H1 (cell line): ENCODE measurements around the gene DISP3. TPM values are rescaled to one million over a fixed set of nuclear protein-coding genes. Genes with fewer than 3 reads are reported as not detected.
A peak's percentile ranks its signal among the peaks of the same experiment; 100 is the strongest.

Experiments
- CTCF ChIA-PET: fragments of 300-600 bp; sonication (Branson Sonifier 250); formaldehyde crosslinking; loops from one replicate; lab custom pipeline; 2021; ENCODE audit not compliant: partially characterized antibody; lab: Charles Lee
- POLR2A ChIA-PET: fragments of 300-600 bp; sonication (Branson Sonifier 250); formaldehyde crosslinking; loops from one replicate; lab custom pipeline; 2021; ENCODE audit warnings: inconsistent platforms; ENCODE audit not compliant: partially characterized antibody; lab: Charles Lee
- DNase-seq, 2 experiments: peaks; one replicate each; pipeline versions ENCODE4 v3.0.0 to v3.0.0-alpha.2; 2010 to 2022; ENCODE audit warnings: low spot score in 2 of 2, low read depth in 1 of 2, mixed read lengths in 1 of 2
- FAIRE-seq: peaks from 2 replicates; lab custom pipeline; 2011; peaks lifted over from hg19 to GRCh38; lab: Jason Lieb, UNC
- H2AFZ ChIP-seq: 2 replicates; pipeline ENCODE4 v1.8.1; 2012; ENCODE audit warnings: low read length, inconsistent platforms
- H2AK5ac ChIP-seq: 2 replicates; pipeline ENCODE4 v1.6.1; 2013; ENCODE audit warnings: low read depth, low read length
- H2BK120ac ChIP-seq: replicated peaks from 2 replicates; pipeline ENCODE3; 2013; ENCODE audit warnings: low read depth, low read length, inconsistent platforms
- H2BK12ac ChIP-seq: 2 replicates; pipeline ENCODE4 v1.6.1; 2013; ENCODE audit warnings: low read depth, low read length
- H2BK15ac ChIP-seq: 2 replicates; pipeline ENCODE4 v1.6.1; 2013; ENCODE audit warnings: low read length
- H2BK20ac ChIP-seq: 2 replicates; pipeline ENCODE4 v1.6.1; 2013; ENCODE audit warnings: low read length
- H2BK5ac ChIP-seq: 2 replicates; pipeline ENCODE4 v1.6.1; 2013; ENCODE audit warnings: low read depth, low read length
- H3K14ac ChIP-seq: 2 replicates; pipeline ENCODE4 v1.6.1; 2013; ENCODE audit warnings: inconsistent platforms; ENCODE audit not compliant: insufficient read length
- H3K18ac ChIP-seq: 2 replicates; pipeline ENCODE4 v1.6.1; 2013; ENCODE audit warnings: low read length; ENCODE audit errors: extremely low read depth
- H3K23ac ChIP-seq: 2 replicates; pipeline ENCODE4 v1.6.1; 2013; ENCODE audit warnings: inconsistent platforms; ENCODE audit not compliant: insufficient read length
- H3K23me2 ChIP-seq: 2 replicates; pipeline ENCODE4 v1.6.1; 2013; ENCODE audit warnings: low read depth, low read length
- H3K27ac ChIP-seq: 2 replicates; pipeline ENCODE4 v1.6.1; 2011; ENCODE audit warnings: low read depth, low read length, inconsistent platforms
- H3K27me3 ChIP-seq, 4 experiments: replicated peaks in 1 of 4; 1 replicate in 1 of 4; 2 replicates in 3 of 4; pipeline versions ENCODE4 v1.6.1 to v1.8.1; 2011 to 2013; ENCODE audit warnings: low read length in 3 of 4, mild to moderate bottlenecking in 3 of 4, inconsistent platforms in 2 of 4, mixed read lengths in 2 of 4, moderate library complexity in 1 of 4; ENCODE audit not compliant: control insufficient read depth in 3 of 4, insufficient read depth in 3 of 4; ENCODE audit errors: extremely low read depth in 1 of 4
- H3K36me3 ChIP-seq, 4 experiments: 2 replicates each; pipeline versions ENCODE4 v1.6.1 to v1.8.1; 2011 to 2013; ENCODE audit warnings: mild to moderate bottlenecking in 4 of 4, low read length in 3 of 4, moderate library complexity in 2 of 4, control low read depth in 1 of 4, inconsistent platforms in 1 of 4; ENCODE audit not compliant: insufficient read depth in 4 of 4, control insufficient read depth in 2 of 4
- H3K4ac ChIP-seq: replicated peaks from 2 replicates; pipeline ENCODE3; 2013; ENCODE audit warnings: low read length, low read depth, mixed read lengths, inconsistent platforms; ENCODE audit not compliant: insufficient read length
- H3K4me1 ChIP-seq, 4 experiments: replicated peaks in 1 of 4; 1 replicate in 1 of 4; 2 replicates in 3 of 4; pipeline versions ENCODE4 v1.6.1 to v1.8.1; 2011 to 2013; ENCODE audit warnings: low read length in 3 of 4, inconsistent platforms in 2 of 4, mixed read lengths in 1 of 4; ENCODE audit not compliant: insufficient read depth in 4 of 4, control insufficient read depth in 3 of 4
- H3K4me2 ChIP-seq, 2 experiments: 2 replicates each; pipeline versions ENCODE4 v1.6.1 to v1.8.1; 2011 to 2013; ENCODE audit warnings: low read depth in 2 of 2, low read length in 2 of 2, control low read depth in 1 of 2, inconsistent platforms in 1 of 2, mild to moderate bottlenecking in 1 of 2; ENCODE audit not compliant: insufficient read depth in 1 of 2
- H3K4me3 ChIP-seq, 4 experiments: fragments of 200-600, 300-600 bp in 1 of 4; sonication (generic), shearing (Covaris generic), sonication (Bioruptor Twin) in 1 of 4; 2 replicates each; pipeline versions ENCODE4 v1.5.1 to v1.8.1; 2011 to 2016; ENCODE audit warnings: low read length in 4 of 4, low read depth in 3 of 4, control low read depth in 2 of 4, inconsistent platforms in 2 of 4, mild to moderate bottlenecking in 2 of 4, mixed read lengths in 1 of 4, moderate library complexity in 1 of 4; ENCODE audit not compliant: insufficient read depth in 2 of 4; ENCODE audit errors: extremely low read depth in 1 of 4
- H3K56ac ChIP-seq: replicated peaks from 2 replicates; pipeline ENCODE3; 2013; ENCODE audit warnings: low read depth, mild to moderate bottlenecking, mixed read lengths, low read length, inconsistent platforms; ENCODE audit not compliant: insufficient read length
- H3K79me1 ChIP-seq: 2 replicates; pipeline ENCODE4 v1.6.1; 2013; ENCODE audit warnings: low read depth, low read length, control low read depth
- H3K79me2 ChIP-seq, 2 experiments: 2 replicates each; pipeline versions ENCODE4 v1.6.1 to v1.8.1; 2012 to 2013; ENCODE audit warnings: low read length in 2 of 2, mild to moderate bottlenecking in 2 of 2, inconsistent platforms in 1 of 2; ENCODE audit not compliant: insufficient read depth in 2 of 2, control insufficient read depth in 1 of 2
- H3K9ac ChIP-seq, 4 experiments: replicated peaks in 1 of 4; 1 replicate in 1 of 4; 2 replicates in 3 of 4; pipeline versions ENCODE4 v1.6.1 to v1.8.1; 2011 to 2013; ENCODE audit warnings: low read depth in 3 of 4, low read length in 3 of 4, control low read depth in 2 of 4, mild to moderate bottlenecking in 2 of 4, moderate library complexity in 2 of 4, inconsistent platforms in 1 of 4; ENCODE audit errors: extremely low read depth in 1 of 4
- H3K9me3 ChIP-seq, 2 experiments: 2 replicates each; pipeline versions ENCODE4 v1.6.1 to v1.8.1; 2012 to 2013; ENCODE audit warnings: mild to moderate bottlenecking in 2 of 2, moderate library complexity in 2 of 2, control low read depth in 1 of 2, inconsistent platforms in 1 of 2, low read depth in 1 of 2, low read length in 1 of 2, mixed read lengths in 1 of 2; ENCODE audit not compliant: insufficient read depth in 2 of 2
- H4K20me1 ChIP-seq, 2 experiments: replicated peaks in 1 of 2; 2 replicates each; pipeline versions ENCODE3 to v1.8.1; 2011 to 2013; ENCODE audit warnings: inconsistent platforms in 2 of 2, low read length in 2 of 2, mild to moderate bottlenecking in 1 of 2; ENCODE audit not compliant: insufficient read depth in 2 of 2, control insufficient read depth in 1 of 2
- H4K5ac ChIP-seq: 2 replicates; pipeline ENCODE4 v1.6.1; 2013; ENCODE audit warnings: low read length, low read depth, mixed read lengths, inconsistent platforms; ENCODE audit not compliant: insufficient read length
- H4K8ac ChIP-seq: 2 replicates; pipeline ENCODE4 v1.8.0; 2013; ENCODE audit warnings: mild to moderate bottlenecking, moderate library complexity, low read length, inconsistent platforms; ENCODE audit not compliant: insufficient read depth; ENCODE audit errors: extremely low read depth
- H4K91ac ChIP-seq: replicated peaks from 2 replicates; pipeline ENCODE3; 2013; ENCODE audit warnings: low read length, mixed read lengths, inconsistent platforms; ENCODE audit not compliant: insufficient read length
- ASH2L ChIP-seq: fragments of 200-600, 300-600 bp; sonication (generic); IDR thresholded peaks from one replicate; pipeline ENCODE4 v1.7.1; 2017; ENCODE audit warnings: low read length
- CHD1 ChIP-seq: IDR thresholded peaks from 2 replicates; pipeline ENCODE4 v1.6.1; 2012; ENCODE audit warnings: low read depth, low read length, improper control_type of control experiment
- E2F6 ChIP-seq: IDR thresholded peaks from 2 replicates; pipeline ENCODE4 v1.6.1; 2012; ENCODE audit warnings: inconsistent platforms
- EGR1 ChIP-seq: IDR thresholded peaks from 2 replicates; pipeline ENCODE4 v1.6.1; 2011; ENCODE audit warnings: low read depth, low read length, borderline replicate concordance
- EZH2 ChIP-seq: fragments of 200-600 bp; sonication (generic); IDR thresholded peaks from 2 replicates; pipeline ENCODE4 v1.7.1; 2012; ENCODE audit warnings: low read depth, mild to moderate bottlenecking, moderate library complexity, low read length, inconsistent platforms; ENCODE audit not compliant: severe bottlenecking
- JUN ChIP-seq: IDR thresholded peaks from 2 replicates; pipeline ENCODE4 v1.6.1; 2011; ENCODE audit warnings: low read depth, mild to moderate bottlenecking, improper control_type of control experiment, low read length
- KDM1A ChIP-seq: fragments of 200-600, 300-600 bp; sonication (generic); IDR thresholded peaks from 2 replicates; pipeline ENCODE4 v1.7.1; 2016; ENCODE audit warnings: mild to moderate bottlenecking, low read length, borderline replicate concordance
- MAFK ChIP-seq: IDR thresholded peaks from 2 replicates; pipeline ENCODE4 v1.6.1; 2012; ENCODE audit warnings: low read depth, mild to moderate bottlenecking, improper control_type of control experiment, low read length
- POLR2A ChIP-seq, 2 experiments: IDR thresholded peaks; 1 replicate in 1 of 2; 2 replicates in 1 of 2; pipeline ENCODE4 v1.6.1; 2011; ENCODE audit warnings: low read depth in 2 of 2, low read length in 2 of 2, mild to moderate bottlenecking in 2 of 2; ENCODE audit errors: control extremely low read depth in 1 of 2
- SIX5 ChIP-seq: IDR thresholded peaks from 2 replicates; pipeline ENCODE4 v1.6.1; 2011; ENCODE audit warnings: mild to moderate bottlenecking, low read depth, low read length
- SRF ChIP-seq: IDR thresholded peaks from 2 replicates; pipeline ENCODE4 v1.6.1; 2011; ENCODE audit warnings: mild to moderate bottlenecking, low read depth, low read length, moderate library complexity
- TAF1 ChIP-seq: IDR thresholded peaks from 2 replicates; pipeline ENCODE4 v1.6.1; 2011; ENCODE audit warnings: mild to moderate bottlenecking, low read depth, low read length
- TBP ChIP-seq: IDR thresholded peaks from 2 replicates; pipeline ENCODE4 v1.6.1; 2011; ENCODE audit warnings: low read depth, low read length, improper control_type of control experiment
- ZNF274 ChIP-seq: IDR thresholded peaks from 2 replicates; pipeline ENCODE4 v1.7.0; 2012; ENCODE audit warnings: low read length, borderline replicate concordance; ENCODE audit errors: extremely low read depth
- WGBS, 2 experiments: shearing (Covaris generic) in 1 of 2; methylation state at CpG; one replicate each; pipeline versions ENCODE4 v1.1.6 to v1.1.7; 2013 to 2015; ENCODE audit warnings: low lambda C conversion rate in 2 of 2, mixed read lengths in 2 of 2, inconsistent platforms in 1 of 2, low coverage in 1 of 2, missing lambda C conversion rate in 1 of 2; ENCODE audit not compliant: insufficient replicate concordance in 2 of 2, insufficient coverage in 1 of 2, insufficient read length in 1 of 2; ENCODE audit errors: extremely low coverage in 1 of 2, missing lambda C conversion rate in 1 of 2; 5-methylcytosine and 5-hydroxymethylcytosine counted together
- polyA plus RNA-seq, 7 experiments: library from polyadenylated mRNA; depleted of rRNA in 3 of 7; stranded (reverse) in 5 of 7; unstranded in 2 of 7; fragments of >200 nt in 5 of 7; fragments of 200-250 nt in 2 of 7; gene quantifications; 1 replicate in 5 of 7; 2 replicates in 1 of 7; 4 replicates in 1 of 7; pipeline versions ENCODE4 v1.2.1 to v1.2.3, GENCODE V29; 2011 to 2013; ENCODE audit warnings: missing spikeins in 2 of 7, mixed read lengths in 2 of 7
- total RNA-seq: library from RNA; stranded (reverse); fragmentation: NEBNext Ultra II Directional; extraction: Animal tissue kit (Norgen Biotek cat#: 25700); gene quantifications from 2 replicates; pipeline ENCODE4 v1.2.1, GENCODE V29; 2021

The DISP3 gene
- total and polyA plus RNA-seq, 2 of the 8 experiments (the other 6 are each of a cell fraction or from before 2014, with no cell fraction given): 3.4 to 4.6 TPM

DNA sequence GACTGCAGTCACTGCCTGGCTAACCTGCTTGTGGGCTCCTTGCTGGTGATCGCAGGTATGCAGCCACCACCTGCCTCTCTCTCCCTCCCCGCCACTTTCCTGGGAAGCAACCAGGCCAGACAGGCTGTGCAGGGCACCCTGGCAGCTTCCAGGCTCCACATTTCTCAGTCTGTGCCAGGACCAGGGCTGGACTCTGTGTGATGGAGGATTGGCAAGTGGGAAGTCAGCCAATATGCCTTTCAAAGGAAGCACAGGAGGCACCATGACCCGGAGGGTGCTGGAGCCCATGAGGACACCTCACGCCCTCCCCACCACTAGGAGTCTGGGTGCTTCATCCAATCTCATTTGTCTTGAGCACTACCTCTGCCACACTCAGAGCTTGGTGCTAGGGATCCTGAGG is 15.8 kb upstream of the DISP3 start:
- Histone ChIP-seq H2BK120ac (no peak overlapping the region), H4K8ac (peak overlapping the region; percentile 35; the same call in 1 of the 2 replicates), H4K5ac (no peak overlapping the region), H3K4me2 (no peak overlapping the region), H3K79me1 (no peaks in the 10 kb centered on the region), H2BK5ac (no peak overlapping the region), H3K4me1 (no peaks in the 10 kb centered on the region; a peak in 1 of 7 replicates), H2AK5ac (no peak overlapping the region), H4K91ac (no peak overlapping the region), H3K4me3 (no peak overlapping the region), H2BK20ac (no peak overlapping the region), H2BK12ac (no peak overlapping the region), H3K23me2 (no peaks in the 10 kb centered on the region), H3K23ac (no peak overlapping the region), H3K27ac (no peak overlapping the region), H3K18ac (no peak overlapping the region), H3K9ac (no peak overlapping the region), H4K20me1 (no peaks in the 10 kb centered on the region), H3K56ac (no peak overlapping the region), H3K14ac (no peak overlapping the region), H3K79me2 (no peaks in the 10 kb centered on the region), H2BK15ac (no peak overlapping the region), H3K9me3 (no peaks in the 10 kb centered on the region), H3K27me3 (peaks cover 0 to 3% (median 0%) of the 10 kb centered on the region in 4 experiments; a peak in 3 of 7 replicates), H3K4ac (no peak overlapping the region), H3K36me3 (no peaks in the 10 kb centered on the region), H2AFZ (no peak overlapping the region)
- ChIA-PET POLR2A (no interaction called here), CTCF (interaction anchor here (0.5 to 1.1 kb wide), 2 partner anchors 9 to 181 kb away, joined by 3 to 4 read pairs; no protein-coding TSS in a partner anchor)
- no peak for TF ChIP-seq ZNF274
- TF ChIP-seq ASH2L: no peak
- TF ChIP-seq MAFK: no peak
- no peak for TF ChIP-seq EGR1
- TF ChIP-seq SIX5: no peak
- TF ChIP-seq CHD1: no peak
- TF ChIP-seq JUN: no peak
- no peak for TF ChIP-seq SRF
- TF ChIP-seq KDM1A: no peak
- no peak for TF ChIP-seq EZH2
- TF ChIP-seq E2F6: no peak
- no peak for TF ChIP-seq TAF1
- TF ChIP-seq TBP: no peak
- TF ChIP-seq POLR2A (IDR thresholded peaks at IDR 0.05; ENCODE audit: control extremely low read depth in 1 of 2, low read depth in 2 of 2, low read length in 2 of 2): no peak
- DNase-seq (no peak), FAIRE-seq (no peak)
- 100% methylated on average over 4 of the region's 4 CpGs; no CpG with 5 or more reads in 1 of the 2 experiments for WGBS, 2 experiments
